DND-41 (cell line): ENCODE measurements around the gene PLCD3.

Experiments used
- EZH2 ChIP-seq: IDR thresholded peaks from 3 replicates; pipeline ENCODE4 v1.6.1; 2012; ENCODE audit warnings: borderline replicate concordance, low read depth, mild to moderate bottlenecking, moderate library complexity, low read length, inconsistent platforms; ENCODE audit not compliant: severe bottlenecking
- TF ChIP-seq, protein P1 (sequence below): IDR thresholded peaks from 2 replicates; pipeline ENCODE4 v1.5.1; 2012; ENCODE audit warnings: borderline replicate concordance, low read length, moderate library complexity, mild to moderate bottlenecking; ENCODE audit not compliant: poor library complexity, severe bottlenecking; ENCODE audit errors: extremely low read depth

GRCh38 chr17:45086865-45087503 lies 45.3 kb downstream of the PLCD3 start:
- TF ChIP-seq, protein P1, sequence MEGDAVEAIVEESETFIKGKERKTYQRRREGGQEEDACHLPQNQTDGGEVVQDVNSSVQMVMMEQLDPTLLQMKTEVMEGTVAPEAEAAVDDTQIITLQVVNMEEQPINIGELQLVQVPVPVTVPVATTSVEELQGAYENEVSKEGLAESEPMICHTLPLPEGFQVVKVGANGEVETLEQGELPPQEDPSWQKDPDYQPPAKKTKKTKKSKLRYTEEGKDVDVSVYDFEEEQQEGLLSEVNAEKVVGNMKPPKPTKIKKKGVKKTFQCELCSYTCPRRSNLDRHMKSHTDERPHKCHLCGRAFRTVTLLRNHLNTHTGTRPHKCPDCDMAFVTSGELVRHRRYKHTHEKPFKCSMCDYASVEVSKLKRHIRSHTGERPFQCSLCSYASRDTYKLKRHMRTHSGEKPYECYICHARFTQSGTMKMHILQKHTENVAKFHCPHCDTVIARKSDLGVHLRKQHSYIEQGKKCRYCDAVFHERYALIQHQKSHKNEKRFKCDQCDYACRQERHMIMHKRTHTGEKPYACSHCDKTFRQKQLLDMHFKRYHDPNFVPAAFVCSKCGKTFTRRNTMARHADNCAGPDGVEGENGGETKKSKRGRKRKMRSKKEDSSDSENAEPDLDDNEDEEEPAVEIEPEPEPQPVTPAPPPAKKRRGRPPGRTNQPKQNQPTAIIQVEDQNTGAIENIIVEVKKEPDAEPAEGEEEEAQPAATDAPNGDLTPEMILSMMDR, result no peak
- no peak for TF ChIP-seq EZH2
